HepG2 (cell line): ENCODE results near the gene XPO5. TPM values are rescaled to one million over a fixed set of nuclear protein-coding genes. Genes with fewer than 3 reads are reported as not detected.
A peak's percentile ranks its signal among the peaks of the same experiment; 100 is the strongest.

Experiments used
- FOXC1 ChIP-seq: sonication (generic); formaldehyde crosslinking; IDR thresholded peaks from 2 replicates; pipeline ENCODE4 v1.8.0; 2022; ENCODE audit warnings: mild to moderate bottlenecking, missing genetic modification reagents, borderline replicate concordance
- HNRNPK ChIP-seq: fragments of 200-400 bp; formaldehyde crosslinking; IDR thresholded peaks from 2 replicates; pipeline ENCODE4 v1.6.1; 2018; ENCODE audit warnings: low read length, low read depth, moderate library complexity, mild to moderate bottlenecking; ENCODE audit not compliant: poor library complexity, severe bottlenecking
- ZNF33B ChIP-seq: sonication (generic); formaldehyde crosslinking; IDR thresholded peaks from 2 replicates; pipeline ENCODE4 v1.5.1; 2020; ENCODE audit warnings: mild to moderate bottlenecking, missing genetic modification reagents
- ZNF567 ChIP-seq: sonication (generic); formaldehyde crosslinking; IDR thresholded peaks from 2 replicates; pipeline ENCODE4 v1.8.1; 2023; ENCODE audit warnings: mild to moderate bottlenecking, missing genetic modification reagents, borderline replicate concordance
- polyA plus RNA-seq, 8 experiments: library from polyadenylated mRNA; depleted of rRNA in 3 of 8; stranded (reverse) in 7 of 8; unstranded in 1 of 8; fragments of >200 nt; fragmentation: Illumina TruSeq in 4 of 8; extraction: Trizol in 4 of 8; gene quantifications; 2 replicates each; pipeline versions ENCODE4 v1.2.1 to v1.2.3, GENCODE V29; 2011 to 2016; ENCODE audit warnings: low read depth in 4 of 8, missing spikeins in 1 of 8, mixed read lengths in 1 of 8; ENCODE audit not compliant: insufficient read depth in 1 of 8
- total RNA-seq, 5 experiments: library from RNA; depleted of rRNA; stranded (reverse); fragments of >200 nt; fragmentation: Illumina TruSeq; extraction: Trizol; gene quantifications; 2 replicates each; pipeline ENCODE4 v1.2.3, GENCODE V29; 2016; ENCODE audit warnings: low read depth in 1 of 5
- TF ChIP-seq, protein P1 (sequence below): sonication (generic); formaldehyde crosslinking; IDR thresholded peaks from 2 replicates; pipeline ENCODE4 v1.4.0; 2020; ENCODE audit warnings: missing genetic modification reagents
- TF ChIP-seq, protein P2 (sequence below): IDR thresholded peaks from 2 replicates; pipeline ENCODE4 v1.6.1; 2018; ENCODE audit warnings: missing genetic modification reagents
- TF ChIP-seq, protein P3 (sequence below): sonication (generic); formaldehyde crosslinking; IDR thresholded peaks from 2 replicates; pipeline ENCODE4 v1.5.0; 2020; ENCODE audit warnings: missing genetic modification reagents
- TF ChIP-seq, protein P4 (sequence below): sonication (generic); formaldehyde crosslinking; IDR thresholded peaks from 2 replicates; pipeline ENCODE4 v1.5.1; 2020; ENCODE audit warnings: mild to moderate bottlenecking, missing genetic modification reagents, moderate library complexity
- TF ChIP-seq, protein P5 (sequence below): sonication (generic); formaldehyde crosslinking; IDR thresholded peaks from 2 replicates; pipeline ENCODE4 v1.4.0; 2020; ENCODE audit warnings: mild to moderate bottlenecking, missing genetic modification reagents
- TF ChIP-seq, protein P6 (sequence below): sonication (generic); formaldehyde crosslinking; IDR thresholded peaks from 2 replicates; pipeline ENCODE4 v1.8.0; 2023; ENCODE audit warnings: mild to moderate bottlenecking, missing genetic modification reagents
- TF ChIP-seq, protein P7 (sequence below): IDR thresholded peaks from 2 replicates; pipeline ENCODE4 v1.6.1; 2016

The XPO5 gene
- total and polyA plus RNA-seq, 2 of the 13 experiments (the other 11 are each of a cell fraction or from before 2014, with no cell fraction given): 52.2 to 68.0 TPM

DNA sequence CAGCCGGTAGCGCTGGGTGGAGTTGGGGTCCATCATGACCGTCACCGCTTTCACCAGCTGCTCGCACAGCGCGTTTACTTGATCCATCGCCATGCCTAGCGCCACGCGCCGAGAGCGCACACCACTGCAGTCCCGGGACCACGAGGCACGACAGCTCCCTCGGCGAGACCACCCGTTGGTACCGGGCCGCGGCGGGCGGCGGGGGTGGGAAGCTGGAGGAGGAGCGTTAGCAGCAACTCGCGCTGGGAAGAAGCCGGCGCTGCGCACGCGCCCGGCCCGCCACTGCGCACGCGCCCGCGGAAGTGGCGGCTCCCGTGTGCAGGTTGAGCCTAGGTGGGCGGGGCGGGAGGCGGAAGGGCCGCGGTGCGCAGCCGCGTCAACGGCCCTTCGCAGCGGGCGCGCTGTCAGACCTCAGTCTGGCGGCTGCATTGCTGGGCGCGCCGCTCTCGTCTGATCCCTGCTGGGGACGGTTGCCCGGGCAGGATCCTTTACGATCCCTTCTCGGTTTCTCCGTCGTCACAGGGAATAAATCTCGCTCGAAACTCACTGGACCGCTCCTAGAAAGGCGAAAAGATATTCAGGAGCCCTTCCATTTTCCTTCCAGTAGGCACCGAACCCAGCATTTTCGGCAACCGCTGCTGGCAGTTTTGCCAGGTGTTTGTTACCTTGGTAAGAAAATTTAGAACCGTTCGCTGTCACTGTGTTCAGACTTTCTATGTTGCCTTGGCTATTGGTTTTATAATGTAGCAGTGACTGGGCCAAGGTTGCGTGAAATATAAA, at the start of gene XPO5, which contains the start of gene POLH (continued):
- TF ChIP-seq, protein P1, sequence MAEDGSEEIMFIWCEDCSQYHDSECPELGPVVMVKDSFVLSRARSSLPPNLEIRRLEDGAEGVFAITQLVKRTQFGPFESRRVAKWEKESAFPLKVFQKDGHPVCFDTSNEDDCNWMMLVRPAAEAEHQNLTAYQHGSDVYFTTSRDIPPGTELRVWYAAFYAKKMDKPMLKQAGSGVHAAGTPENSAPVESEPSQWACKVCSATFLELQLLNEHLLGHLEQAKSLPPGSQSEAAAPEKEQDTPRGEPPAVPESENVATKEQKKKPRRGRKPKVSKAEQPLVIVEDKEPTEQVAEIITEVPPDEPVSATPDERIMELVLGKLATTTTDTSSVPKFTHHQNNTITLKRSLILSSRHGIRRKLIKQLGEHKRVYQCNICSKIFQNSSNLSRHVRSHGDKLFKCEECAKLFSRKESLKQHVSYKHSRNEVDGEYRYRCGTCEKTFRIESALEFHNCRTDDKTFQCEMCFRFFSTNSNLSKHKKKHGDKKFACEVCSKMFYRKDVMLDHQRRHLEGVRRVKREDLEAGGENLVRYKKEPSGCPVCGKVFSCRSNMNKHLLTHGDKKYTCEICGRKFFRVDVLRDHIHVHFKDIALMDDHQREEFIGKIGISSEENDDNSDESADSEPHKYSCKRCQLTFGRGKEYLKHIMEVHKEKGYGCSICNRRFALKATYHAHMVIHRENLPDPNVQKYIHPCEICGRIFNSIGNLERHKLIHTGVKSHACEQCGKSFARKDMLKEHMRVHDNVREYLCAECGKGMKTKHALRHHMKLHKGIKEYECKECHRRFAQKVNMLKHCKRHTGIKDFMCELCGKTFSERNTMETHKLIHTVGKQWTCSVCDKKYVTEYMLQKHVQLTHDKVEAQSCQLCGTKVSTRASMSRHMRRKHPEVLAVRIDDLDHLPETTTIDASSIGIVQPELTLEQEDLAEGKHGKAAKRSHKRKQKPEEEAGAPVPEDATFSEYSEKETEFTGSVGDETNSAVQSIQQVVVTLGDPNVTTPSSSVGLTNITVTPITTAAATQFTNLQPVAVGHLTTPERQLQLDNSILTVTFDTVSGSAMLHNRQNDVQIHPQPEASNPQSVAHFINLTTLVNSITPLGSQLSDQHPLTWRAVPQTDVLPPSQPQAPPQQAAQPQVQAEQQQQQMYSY (CRISPR knock-in tag): 0 out of 2 replicates have a peak, but pooled peaks have one; percentile 26
- TF ChIP-seq, protein P2, sequence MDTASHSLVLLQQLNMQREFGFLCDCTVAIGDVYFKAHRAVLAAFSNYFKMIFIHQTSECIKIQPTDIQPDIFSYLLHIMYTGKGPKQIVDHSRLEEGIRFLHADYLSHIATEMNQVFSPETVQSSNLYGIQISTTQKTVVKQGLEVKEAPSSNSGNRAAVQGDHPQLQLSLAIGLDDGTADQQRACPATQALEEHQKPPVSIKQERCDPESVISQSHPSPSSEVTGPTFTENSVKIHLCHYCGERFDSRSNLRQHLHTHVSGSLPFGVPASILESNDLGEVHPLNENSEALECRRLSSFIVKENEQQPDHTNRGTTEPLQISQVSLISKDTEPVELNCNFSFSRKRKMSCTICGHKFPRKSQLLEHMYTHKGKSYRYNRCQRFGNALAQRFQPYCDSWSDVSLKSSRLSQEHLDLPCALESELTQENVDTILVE (CRISPR knock-in tag): peak; percentile 76
- TF ChIP-seq, protein P3, sequence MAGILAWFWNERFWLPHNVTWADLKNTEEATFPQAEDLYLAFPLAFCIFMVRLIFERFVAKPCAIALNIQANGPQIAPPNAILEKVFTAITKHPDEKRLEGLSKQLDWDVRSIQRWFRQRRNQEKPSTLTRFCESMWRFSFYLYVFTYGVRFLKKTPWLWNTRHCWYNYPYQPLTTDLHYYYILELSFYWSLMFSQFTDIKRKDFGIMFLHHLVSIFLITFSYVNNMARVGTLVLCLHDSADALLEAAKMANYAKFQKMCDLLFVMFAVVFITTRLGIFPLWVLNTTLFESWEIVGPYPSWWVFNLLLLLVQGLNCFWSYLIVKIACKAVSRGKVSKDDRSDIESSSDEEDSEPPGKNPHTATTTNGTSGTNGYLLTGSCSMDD (CRISPR knock-in tag): peak; percentile 89
- 0 out of 2 replicates have a peak, but pooled peaks have one; percentile 30 for TF ChIP-seq ZNF33B
- TF ChIP-seq, protein P4, sequence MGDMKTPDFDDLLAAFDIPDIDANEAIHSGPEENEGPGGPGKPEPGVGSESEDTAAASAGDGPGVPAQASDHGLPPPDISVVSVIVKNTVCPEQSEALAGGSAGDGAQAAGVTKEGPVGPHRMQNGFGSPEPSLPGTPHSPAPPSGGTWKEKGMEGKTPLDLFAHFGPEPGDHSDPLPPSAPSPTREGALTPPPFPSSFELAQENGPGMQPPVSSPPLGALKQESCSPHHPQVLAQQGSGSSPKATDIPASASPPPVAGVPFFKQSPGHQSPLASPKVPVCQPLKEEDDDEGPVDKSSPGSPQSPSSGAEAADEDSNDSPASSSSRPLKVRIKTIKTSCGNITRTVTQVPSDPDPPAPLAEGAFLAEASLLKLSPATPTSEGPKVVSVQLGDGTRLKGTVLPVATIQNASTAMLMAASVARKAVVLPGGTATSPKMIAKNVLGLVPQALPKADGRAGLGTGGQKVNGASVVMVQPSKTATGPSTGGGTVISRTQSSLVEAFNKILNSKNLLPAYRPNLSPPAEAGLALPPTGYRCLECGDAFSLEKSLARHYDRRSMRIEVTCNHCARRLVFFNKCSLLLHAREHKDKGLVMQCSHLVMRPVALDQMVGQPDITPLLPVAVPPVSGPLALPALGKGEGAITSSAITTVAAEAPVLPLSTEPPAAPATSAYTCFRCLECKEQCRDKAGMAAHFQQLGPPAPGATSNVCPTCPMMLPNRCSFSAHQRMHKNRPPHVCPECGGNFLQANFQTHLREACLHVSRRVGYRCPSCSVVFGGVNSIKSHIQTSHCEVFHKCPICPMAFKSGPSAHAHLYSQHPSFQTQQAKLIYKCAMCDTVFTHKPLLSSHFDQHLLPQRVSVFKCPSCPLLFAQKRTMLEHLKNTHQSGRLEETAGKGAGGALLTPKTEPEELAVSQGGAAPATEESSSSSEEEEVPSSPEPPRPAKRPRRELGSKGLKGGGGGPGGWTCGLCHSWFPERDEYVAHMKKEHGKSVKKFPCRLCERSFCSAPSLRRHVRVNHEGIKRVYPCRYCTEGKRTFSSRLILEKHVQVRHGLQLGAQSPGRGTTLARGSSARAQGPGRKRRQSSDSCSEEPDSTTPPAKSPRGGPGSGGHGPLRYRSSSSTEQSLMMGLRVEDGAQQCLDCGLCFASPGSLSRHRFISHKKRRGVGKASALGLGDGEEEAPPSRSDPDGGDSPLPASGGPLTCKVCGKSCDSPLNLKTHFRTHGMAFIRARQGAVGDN: peak; percentile 98
- TF ChIP-seq, protein P5, sequence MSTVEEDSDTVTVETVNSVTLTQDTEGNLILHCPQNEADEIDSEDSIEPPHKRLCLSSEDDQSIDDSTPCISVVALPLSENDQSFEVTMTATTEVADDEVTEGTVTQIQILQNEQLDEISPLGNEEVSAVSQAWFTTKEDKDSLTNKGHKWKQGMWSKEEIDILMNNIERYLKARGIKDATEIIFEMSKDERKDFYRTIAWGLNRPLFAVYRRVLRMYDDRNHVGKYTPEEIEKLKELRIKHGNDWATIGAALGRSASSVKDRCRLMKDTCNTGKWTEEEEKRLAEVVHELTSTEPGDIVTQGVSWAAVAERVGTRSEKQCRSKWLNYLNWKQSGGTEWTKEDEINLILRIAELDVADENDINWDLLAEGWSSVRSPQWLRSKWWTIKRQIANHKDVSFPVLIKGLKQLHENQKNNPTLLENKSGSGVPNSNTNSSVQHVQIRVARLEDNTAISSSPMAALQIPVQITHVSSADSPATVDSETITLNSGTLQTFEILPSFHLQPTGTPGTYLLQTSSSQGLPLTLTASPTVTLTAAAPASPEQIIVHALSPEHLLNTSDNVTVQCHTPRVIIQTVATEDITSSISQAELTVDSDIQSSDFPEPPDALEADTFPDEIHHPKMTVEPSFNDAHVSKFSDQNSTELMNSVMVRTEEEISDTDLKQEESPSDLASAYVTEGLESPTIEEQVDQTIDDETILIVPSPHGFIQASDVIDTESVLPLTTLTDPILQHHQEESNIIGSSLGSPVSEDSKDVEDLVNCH: no peak
- peak; percentile 95 for TF ChIP-seq FOXC1
- peak; percentile 42 for TF ChIP-seq HNRNPK
- TF ChIP-seq ZNF567 (CRISPR knock-in tag): 0 out of 2 replicates have a peak, but pooled peaks have one; percentile 86
- TF ChIP-seq, protein P6, sequence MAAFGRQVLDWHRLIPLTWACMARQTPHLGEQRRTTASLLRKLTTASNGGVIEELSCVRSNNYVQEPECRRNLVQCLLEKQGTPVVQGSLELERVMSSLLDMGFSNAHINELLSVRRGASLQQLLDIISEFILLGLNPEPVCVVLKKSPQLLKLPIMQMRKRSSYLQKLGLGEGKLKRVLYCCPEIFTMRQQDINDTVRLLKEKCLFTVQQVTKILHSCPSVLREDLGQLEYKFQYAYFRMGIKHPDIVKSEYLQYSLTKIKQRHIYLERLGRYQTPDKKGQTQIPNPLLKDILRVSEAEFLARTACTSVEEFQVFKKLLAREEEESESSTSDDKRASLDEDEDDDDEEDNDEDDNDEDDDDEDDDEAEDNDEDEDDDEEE (CRISPR knock-in tag): peak; percentile 96; the same call in 1 of the 2 replicates
- TF ChIP-seq, protein P7, sequence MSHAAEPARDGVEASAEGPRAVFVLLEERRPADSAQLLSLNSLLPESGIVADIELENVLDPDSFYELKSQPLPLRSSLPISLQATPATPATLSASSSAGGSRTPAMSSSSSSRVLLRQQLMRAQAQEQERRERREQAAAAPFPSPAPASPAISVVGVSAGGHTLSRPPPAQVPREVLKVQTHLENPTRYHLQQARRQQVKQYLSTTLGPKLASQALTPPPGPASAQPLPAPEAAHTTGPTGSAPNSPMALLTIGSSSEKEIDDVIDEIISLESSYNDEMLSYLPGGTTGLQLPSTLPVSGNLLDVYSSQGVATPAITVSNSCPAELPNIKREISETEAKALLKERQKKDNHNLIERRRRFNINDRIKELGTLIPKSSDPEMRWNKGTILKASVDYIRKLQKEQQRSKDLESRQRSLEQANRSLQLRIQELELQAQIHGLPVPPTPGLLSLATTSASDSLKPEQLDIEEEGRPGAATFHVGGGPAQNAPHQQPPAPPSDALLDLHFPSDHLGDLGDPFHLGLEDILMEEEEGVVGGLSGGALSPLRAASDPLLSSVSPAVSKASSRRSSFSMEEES (CRISPR knock-in tag): peak; percentile 67
